Effector CD8-positive, alpha-beta T cell (primary cell): ENCODE results near the gene SGF29.
"Not testable (repeated sequence)": the region's sequence is repeated elsewhere in the genome, so short reads cannot be mapped to it uniquely, and the experiment has no call there.

Experiments
- DNase-seq: peaks from one replicate; lab custom pipeline; 2025; lab: John Stamatoyannopoulos, UW

SGF29 gene

DNA sequence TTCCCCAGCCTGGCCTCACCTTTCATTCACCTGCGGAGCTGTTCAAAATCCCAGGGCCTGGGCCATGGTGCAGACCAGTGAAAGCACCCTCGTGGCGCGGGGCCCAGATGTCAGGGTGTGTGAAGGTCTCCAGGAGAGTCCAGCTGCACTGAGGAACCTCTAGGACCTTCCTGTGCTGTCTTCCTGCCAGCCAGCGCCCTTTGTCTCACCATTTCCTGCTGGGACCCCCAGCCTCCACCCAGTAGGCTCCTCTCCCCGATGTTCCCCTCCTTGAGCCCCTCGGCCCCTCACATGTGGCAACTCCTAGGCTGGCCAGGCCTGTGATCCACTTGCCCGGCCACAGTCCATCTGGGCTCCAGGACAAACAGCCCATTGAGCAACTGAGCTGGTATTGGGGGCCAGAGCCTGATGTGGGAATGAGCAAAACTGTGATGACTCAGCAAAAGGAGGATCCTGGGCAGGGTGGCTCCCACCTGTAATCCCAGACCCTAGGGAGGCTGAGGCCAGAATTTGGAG is 42.5 kb downstream of the SGF29 start:
- DNase-seq = no peak

DNA sequence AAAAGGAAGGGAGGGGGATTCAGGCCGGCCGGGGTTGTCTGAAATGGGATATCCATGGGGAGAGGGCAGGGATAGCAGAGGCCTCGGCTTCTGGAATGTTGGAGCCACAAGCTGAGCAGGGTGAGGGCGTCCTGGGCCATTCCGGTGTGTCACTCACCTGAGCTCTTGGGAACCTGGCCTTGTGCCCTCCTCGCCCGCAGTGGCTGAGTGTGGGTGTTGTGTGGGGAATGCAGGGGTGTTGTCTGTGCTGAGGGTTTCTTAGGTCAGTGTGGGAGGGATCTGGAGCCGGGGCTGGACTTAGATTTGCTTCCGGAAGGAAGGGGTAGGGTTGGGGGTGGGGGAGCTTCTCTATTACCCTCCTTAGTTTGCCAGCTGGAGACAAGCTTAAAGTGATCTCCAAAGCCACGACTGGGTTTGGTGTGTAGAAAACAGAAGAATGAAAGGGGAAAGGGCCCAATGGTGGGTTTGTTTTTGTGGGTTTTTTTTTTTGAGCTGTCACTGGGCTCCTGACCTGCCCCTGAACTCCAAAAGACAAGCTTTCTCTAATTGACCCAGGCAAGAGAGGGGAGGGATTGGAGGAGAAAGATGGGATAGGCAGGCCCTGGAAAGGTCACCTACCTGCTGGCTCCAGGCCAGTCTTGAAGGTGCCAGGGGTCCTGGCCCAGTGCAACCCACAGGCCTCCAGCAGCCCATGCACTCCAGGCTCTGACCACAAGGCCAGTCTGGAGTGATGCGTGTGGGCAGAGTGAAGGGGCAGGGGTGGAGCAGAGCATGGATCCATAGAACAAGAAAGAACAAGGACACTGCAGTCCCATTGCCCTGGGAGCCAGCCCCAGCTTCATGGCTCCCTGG is 43.3 kb downstream of the SGF29 start, which contains the start of gene SULT1A2:
Gene SULT1A2 (minus strand): TSS at position 211 of the 852 bp plus-strand sequence. CDS start 1,120 bp downstream, outside the sequence.
- no peak for DNase-seq

DNA sequence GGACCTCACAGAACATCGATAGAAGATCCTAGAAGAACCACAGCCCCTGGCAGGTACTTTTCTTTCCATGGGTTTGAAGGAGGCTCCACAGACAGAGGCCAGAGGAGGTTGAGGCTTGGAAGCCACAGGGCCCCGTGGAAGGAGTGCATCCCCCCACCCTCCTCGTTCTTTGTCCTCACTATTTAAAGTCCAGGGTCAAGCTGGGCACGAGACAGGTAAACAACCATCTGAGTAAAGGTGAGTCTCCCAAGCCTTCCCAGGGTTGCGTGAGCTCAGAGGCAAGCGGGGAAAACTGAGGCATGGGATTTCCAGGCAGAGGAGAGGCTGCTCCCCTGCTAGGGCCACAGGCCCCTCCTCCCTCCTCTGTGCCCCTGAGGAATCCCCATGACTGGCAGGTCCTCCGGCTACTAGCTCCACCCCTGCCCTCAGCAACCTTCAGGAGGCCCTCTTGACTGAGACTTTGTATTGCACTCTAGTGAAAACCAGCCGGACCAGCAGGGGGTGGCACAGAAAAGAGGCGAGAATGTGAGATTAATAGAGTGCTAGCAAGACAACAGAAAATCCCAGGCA is 44.1 kb downstream of the SGF29 start:
- DNase-seq = no peak

DNA sequence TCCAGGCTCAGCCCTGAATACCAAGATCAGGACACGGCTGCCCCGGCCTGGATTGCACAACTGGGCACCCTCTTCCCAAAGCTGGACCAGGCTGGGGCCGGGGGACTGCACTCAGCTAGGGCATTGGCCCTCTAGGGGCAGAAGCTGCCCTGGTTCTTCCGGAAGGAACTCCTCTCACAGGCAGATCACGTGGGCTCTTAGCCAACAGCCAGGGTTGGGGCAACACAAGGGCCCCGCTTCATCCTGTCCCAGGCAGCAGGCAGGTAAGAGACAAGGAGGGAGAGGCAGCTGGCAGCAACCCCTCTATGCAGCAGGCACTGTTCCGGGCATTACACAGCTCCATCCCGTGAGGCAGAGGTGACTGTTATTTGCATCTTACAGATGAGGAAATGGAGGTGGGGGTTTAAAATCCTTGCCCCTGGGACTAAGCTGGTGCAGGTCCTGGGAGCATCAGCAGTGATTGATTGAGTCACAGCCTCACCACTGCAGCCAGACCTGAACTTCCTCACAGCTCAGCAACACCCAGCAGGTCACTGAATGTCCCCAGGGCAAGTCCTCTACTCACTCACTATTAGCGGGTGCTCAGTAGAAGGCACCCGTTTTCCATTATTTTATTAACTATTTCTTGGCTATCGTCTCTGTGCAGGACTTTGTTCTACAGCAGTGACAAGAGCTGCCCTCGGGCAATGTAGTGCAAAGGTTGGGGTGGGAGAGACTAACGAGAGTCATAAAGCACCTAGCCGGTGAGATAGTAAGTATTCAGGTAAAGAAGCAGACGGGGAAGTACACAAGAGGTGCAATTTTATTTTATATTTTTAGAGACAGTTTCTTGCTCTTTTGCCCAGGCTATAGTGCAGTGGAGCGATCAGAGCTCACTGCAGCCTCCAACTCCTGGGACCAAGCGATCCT is 45.9 kb downstream of the SGF29 start:
- not testable (repeated sequence) for DNase-seq

DNA sequence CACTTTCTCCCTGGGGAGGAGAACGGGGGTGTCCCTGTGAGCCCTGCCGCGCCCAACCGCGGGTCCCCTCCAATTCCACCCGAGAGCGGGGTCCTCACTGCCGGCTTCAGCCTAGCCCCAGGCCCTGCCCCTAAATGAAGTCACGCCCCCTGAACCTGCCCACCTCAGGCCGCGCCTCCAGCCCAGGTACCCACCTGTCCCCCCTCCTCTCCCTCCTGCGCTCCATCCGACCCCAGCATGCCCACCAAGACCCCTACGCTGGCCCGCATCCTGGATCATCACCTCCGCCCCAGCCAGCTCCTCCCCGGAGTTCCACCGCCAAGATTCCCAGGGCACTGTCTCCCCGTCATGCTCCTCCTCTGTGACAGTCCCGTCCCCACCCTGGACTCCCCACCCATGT is 47.2 kb downstream of the SGF29 start:
- DNase-seq = not testable (repeated sequence)

DNA sequence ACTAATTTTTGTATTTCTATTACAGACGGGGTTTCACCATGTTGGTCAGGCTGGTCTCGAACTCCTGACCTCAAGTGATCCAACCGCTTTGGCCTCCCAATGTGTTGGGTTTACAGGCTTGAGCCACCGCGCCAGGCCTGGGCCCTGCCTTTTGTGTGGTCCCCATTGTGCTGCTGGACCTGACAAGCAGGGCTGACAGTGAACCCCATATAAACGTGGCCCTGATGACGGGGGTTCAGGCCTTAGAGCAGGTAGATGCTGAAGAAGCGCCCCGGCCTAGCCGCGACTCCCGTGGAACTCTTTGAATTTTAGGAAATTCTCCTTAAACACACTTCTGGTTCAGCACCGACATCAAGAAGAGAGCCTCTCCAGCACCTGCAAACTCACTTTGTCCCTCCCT is 47.9 kb downstream of the SGF29 start:
- DNase-seq = not testable (repeated sequence)

DNA sequence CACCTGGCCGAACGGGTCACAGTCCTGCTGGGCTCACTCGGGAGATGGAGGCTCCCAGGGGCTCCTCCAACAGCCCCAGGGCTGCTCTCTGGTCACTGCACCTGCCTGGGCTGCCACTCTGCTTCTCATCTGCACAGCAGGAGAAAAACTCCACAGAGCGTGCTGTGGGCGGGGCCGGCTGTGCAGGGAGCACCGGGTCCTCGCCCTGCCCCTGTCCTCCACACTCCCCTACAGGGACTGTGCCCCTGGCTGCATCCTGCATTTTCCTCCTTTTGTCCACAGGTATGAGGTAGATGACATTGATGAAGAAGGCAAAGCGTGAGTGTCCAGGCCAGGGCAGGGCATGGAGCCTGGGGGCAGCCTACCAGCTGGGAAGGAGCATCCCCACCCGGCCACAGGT is 48.3 kb downstream of the SGF29 start:
- DNase-seq = not testable (repeated sequence)

DNA sequence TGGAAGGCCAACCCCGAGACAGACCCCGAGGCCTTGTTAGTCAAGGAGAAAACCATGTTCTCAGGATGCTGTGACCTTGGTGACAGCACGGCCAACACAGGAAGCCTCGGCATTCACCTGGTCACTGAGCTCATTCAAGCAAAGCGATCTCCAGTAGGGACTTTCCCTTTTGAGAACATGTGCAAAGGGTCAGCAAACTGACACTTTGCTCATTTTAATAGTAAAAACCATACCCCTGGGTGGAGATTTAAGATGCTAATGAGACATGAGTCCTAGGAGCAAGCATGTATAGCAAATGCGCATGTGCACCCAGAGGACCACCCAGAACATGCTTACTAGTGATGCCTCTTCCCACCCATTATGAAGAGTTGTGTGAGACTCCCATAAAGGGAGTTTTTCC is 48.8 kb downstream of the SGF29 start:
- no peak for DNase-seq

DNA sequence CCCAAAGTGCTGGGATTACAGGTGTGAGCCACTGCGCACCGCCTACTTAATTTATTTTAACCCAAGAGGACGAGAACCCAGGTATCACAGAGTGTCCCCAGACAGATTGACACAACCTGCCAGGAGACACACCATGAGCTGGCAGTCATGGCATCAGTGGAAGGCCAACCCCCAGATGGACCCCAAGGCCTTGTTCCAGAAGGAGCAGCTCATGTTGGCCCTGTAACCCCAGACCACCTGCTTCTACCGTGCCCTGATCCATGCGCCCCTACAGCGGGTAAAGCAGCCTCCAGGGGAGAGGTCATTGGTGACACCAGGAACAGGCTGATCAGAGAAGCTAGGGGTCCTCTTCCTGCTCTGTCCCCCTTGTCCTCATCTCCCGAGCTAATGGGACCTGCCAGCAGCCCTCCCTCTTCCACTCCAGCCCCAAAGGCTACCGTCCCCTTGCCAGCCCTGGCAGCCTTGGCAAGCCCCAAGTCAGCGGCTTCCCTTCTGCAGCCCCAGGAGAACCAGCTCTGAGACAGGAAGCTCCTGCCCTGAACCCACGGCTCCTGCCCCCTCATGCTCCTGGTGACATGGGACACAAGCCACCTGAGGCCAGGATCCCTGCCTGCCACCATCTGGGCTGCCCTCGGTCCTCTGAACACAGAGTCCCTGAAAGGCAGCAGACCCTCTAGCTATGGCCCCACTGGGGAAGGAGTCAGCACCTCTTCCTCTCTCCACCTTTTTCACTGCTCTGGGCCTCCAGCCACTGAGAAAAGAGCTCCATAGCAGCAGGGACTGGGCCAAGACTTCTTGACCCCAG is 49.9 kb downstream of the SGF29 start:
- DNase-seq = no peak

DNA sequence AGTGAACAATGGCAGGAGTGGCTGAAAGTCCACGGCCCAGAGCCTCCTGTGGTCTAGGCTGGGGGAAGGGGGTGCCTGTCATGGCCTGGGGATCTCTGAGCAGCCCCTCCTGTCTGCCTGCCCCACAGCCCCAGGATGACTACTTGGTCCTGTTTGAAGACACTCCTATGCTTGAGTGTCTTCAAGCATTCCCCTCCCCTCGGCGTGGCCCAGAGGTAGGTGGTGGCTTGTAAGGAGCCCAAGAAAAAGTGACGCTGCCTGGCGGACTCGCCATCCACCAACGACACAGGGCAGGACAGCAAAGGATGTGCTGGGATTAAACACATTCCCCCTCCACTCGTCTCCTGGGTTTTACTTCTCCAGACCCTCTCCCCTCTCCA is 50.5 kb downstream of the SGF29 start:
- DNase-seq = no peak

DNA sequence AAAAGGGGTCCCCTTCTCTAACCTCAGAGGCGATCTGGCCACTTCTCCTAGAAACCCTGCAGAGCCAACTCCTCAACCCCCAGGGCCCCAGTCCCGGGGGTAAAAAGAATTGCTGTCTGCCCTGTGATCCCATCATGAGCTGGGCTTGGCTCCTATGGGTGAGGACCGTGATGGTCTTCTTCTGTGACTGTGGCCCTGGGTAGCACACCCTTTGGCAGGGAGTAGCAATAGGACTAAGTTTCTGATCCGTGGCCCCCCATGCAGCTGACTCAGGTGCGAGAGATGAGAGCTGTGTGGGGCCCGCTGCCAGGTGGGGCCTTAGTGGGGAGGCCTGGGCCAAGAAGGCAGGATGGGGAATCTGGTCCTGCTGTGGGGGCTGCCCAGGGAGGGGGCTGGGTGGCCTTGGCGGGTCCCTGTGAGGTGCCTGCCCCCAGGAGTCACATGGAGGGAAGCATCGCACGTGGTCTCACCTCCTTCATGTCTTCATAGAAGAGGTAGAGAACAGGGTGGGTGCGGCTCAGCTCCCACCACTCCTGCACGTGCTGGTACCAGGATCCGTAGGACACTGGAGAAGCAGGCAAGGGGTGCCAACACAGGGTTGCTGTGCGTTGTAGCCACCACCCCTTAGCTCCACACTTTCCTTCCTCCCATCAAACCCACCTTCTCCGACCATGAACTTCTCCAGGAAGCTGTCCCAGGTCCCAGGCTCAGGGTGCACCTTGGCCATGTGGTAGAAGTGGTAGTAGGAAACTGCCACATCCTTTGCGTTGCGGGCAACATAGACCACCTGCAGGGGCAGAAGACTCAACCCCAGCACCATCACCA is 52.8 kb downstream of the SGF29 start:
- DNase-seq = no peak

DNA sequence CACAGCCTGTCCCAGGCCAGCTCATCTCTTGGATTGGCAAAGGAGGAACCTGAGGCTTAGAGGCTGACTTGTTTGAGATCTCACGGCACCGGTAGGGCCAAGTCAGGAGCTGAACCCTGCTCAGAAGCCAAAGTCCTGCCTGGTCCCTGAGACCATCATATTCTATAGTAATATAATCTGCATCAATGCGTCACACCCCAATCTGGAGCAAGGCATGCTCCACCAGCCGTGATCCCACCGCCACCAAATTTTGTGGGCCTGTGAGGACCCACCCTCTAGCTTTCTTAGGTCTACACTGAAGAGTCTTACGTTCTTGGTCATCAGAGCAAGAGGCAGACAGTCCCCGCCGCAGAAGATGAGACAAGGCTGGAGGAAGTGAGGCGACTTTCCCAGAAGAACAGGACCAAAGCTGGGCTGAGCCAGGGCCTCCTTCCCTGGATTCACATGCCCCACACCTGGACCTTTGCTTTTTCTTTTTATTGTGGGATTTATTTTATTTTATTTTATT is 53.5 kb downstream of the SGF29 start:
- DNase-seq = no peak

DNA sequence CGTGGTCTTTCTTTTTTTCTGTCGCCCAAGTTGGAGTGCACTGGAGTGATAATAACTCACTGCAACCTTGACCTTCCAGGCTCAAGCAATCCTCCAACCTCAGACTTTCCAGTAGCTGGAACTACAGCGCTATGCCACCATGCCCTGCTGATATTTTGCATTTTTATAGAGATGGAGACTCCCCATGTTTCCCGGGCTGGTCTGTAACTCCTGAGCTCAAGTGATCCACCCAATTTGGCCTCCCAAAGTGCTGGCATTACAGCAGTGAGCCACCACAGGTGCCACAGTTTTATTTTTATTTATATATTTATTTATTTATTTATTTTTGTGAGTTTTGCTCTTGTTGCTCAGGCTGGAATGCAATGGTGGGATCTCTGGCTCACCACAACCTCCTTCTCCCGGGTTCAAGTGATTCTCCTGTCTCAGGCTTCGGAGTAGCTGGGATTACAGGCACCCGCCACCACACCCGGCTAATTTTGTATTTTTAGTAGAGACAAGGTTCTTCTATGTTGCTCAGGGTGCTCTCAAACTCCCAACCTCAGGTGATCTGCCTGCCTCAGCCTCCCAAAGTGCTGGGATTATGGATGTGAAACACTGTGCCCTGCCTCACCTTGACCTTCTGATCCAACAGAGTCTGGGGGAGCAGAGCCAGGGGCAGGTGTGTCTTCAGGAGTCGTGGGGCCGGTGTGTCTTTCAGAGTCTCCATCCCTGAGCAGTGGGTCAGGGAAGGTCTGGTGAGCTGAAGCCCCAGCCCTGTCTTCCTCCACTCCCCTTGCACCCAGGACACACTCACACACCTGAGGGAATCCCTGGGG is 54.2 kb downstream of the SGF29 start:
- DNase-seq = not testable (repeated sequence)

DNA sequence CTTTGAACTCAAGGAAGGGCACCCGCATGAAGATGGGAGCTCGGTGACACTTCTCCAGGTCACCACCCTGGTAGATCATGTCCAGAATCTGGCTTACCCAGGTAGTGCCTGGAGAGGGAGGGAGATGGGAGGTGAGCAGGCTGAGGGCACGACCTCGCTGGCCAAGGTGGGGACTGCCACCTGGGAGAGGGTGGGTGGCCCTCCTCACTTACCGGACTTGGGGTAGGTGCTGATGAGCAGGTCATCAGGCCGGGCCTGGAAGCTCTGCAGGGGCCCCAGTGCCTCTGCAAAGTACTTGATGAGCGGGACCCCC is 54.7 kb downstream of the SGF29 start:
- DNase-seq = not testable (repeated sequence)

DNA sequence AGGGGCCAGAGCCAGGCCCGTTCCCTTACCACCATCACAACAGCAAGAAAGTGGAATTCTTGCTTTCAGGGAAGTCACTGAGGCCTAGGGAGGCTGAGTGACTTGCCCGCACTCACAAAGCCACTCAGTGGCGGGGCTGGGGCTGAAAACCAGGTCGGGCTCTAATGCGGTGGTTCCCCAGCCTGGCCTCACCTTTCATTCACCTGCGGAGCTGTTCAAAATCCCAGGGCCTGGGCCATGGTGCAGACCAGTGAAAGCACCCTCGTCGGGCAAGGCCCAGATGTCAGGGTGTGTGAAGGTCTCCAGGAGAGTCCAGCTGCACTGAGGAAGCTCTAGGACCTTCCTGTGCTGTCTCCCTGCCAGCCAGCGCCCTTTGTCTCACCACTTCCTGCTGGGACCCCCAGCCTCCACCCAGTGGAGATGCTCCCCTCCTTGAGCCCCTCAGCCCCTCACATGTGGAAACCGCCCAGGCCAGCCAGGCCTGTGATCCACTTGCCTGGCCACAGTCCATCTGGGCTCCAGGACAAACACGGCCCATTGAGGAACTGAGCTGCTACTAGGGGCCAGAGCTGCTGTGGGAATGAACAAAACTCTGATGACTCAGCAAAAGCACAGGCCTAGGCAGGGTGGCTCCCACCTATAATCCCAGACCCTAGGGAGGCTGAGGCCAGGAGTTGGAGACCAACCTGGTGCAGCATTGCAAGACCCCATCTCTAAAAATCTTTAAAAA is 55.3 kb downstream of the SGF29 start:
- DNase-seq = not testable (repeated sequence)

DNA sequence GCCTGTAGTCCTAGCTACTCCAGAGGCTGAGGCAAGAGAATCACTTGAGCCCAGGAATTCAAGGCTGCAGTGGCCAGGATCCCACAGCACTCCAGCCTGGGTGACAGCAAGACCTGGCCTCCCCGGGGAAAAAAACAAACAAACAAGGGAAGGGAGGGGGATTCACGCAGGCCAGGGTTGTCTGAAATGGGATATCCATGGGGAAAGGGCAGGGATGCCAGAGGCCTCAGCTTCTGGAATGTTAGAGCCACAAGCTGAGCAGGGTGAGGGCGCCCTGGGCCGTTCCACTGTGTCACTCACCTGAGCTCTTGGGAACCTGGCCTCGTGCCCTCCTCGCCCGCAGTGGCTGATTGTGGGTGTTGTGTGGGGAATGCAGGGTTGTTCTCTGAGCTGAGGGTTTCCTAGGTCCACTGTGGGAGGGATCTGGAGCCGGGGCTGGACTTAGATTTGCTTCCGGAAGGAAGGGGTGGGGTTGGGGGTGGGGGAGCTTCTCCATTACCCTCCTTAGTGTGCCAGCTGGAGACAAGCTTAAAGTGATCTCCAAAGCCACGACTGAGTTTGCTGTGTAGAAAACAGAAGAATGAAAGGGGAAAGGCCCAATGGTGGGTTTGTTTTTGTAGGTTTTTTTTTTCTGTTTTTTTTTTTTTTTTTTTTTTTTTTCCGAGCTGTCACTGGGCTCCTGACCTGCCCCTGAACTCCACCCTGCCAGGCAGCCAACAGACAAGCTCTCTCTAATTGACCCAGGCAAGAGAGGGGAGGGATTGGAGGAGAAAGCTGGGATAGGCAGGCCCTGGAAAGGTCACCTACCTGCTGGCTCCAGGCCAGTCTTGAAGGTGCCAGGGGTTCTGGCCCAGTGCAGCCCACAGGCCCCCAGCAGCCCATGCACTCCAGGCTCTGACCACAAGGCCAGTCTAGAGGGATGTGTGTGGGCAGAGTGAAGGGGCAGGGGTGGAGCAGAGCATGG is 56.2 kb downstream of the SGF29 start, which contains the start of gene SULT1A1:
Gene SULT1A1 (minus strand): TSS at position 414 of the 964 bp plus-strand sequence. CDS start 1,189 bp downstream, outside the sequence.
- DNase-seq = no peak

DNA sequence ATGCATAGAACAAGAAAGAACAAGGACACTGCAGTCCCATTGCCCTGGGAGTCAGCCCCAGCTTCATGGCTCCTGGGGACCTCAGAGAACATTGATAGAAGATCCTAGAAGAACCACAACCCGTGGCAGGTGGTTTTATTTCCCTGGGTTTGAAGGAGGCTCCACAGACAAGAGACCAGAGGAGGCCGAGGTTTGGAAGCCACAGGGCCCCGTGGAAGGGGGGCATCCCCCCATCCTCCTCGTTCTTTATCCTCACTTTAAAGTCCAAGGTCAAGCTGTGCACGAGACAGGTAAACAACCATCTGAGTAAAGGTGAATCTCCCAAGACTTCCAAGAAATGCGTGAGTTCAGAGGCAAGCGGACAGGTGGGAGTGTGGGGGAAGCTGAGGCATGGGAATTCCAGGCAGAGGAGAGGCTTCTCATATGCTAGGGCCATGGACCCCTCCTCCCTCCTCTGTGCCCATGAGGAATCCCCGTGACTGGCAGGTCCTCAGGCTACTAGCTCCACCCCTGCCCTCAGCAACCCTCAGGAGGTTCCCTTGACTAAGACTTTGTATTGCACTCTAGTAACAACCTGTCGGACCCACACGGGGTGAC is 57.0 kb downstream of the SGF29 start:
- DNase-seq = no peak
